ENCODE data around the gene DPP10.

DNA sequence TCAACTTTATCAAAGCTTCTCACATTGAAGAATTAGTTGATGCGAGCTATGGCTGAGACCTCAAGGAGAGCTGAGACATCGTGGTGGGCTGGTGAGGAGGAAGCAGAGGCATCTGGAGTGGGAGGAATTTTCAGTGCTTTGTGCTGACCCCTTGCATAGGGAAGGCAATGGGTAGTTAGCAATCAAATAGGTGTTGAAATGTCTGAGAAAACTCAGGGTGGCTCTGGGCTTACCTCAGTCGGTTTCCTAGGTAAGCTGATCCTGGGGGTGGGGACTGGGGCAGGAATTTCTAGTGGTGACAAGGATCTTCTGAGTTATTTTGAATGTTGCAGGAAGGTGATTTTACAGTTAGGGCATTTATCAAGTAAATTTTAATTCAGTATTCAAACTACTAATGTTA is 20.7 kb upstream of the DPP10 start:
- no peak for TF ChIP-seq EP300 (IDR thresholded peaks at IDR 0.05; ENCODE audit: borderline replicate concordance)
- TF ChIP-seq, protein P1, sequence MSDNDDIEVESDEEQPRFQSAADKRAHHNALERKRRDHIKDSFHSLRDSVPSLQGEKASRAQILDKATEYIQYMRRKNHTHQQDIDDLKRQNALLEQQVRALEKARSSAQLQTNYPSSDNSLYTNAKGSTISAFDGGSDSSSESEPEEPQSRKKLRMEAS (IDR thresholded peaks at IDR 0.05), result no peak
- TF ChIP-seq CEBPB (IDR thresholded peaks at IDR 0.05), result no peak
- no peak for TF ChIP-seq ZBTB7A (IDR thresholded peaks at IDR 0.05; ENCODE audit: low read depth)

All from Ishikawa (cell line).